ENCODE measurements around the gene GRHL1. TPM values are rescaled to one million over a fixed set of nuclear protein-coding genes. Genes with fewer than 3 reads are reported as not detected.

Gene GRHL1
- total and polyA plus RNA-seq, 9 of the 15 experiments (the other 6 are each of a cell fraction or from before 2014, with no cell fraction given): 1.7 to 6.1 (median 4.7) TPM

GRCh38 chr2:10028988-10029874 lies 77.7 kb downstream of the GRHL1 start (continued):
- TF ChIP-seq ZNF134 (CRISPR knock-in tag; conservative IDR thresholded peaks at IDR 0.05) (0 out of 2 replicates have a peak, but pooled peaks have one; percentile 31), CHAMP1 (IDR thresholded peaks at IDR 0.05) (no peak), FOXP1 (CRISPR knock-in tag; IDR thresholded peaks at IDR 0.05) (0 out of 2 replicates have a peak, but pooled peaks have one; percentile 24), SP1 (CRISPR knock-in tag; IDR thresholded peaks at IDR 0.05) (peak; percentile 32; the same call in 1 of the 2 replicates), THRAP3 (IDR thresholded peaks at IDR 0.05; ENCODE audit: borderline replicate concordance) (no peak), DLX4 (CRISPR knock-in tag; IDR thresholded peaks at IDR 0.05) (no peak), CHD7 (IDR thresholded peaks at IDR 0.05; ENCODE audit: low read depth, low read length) (no peak), ZNF280A (IDR thresholded peaks at IDR 0.05; ENCODE audit: low read depth, partially characterized antibody) (no peak), RBBP5 (IDR thresholded peaks at IDR 0.05; ENCODE audit: borderline replicate concordance, insufficient read depth, low read length, poor library complexity, severe bottlenecking) (no peak), ZNF41 (CRISPR knock-in tag; conservative IDR thresholded peaks at IDR 0.05) (no peak)

Data from K562 (cell line).